Neural progenitor cell (in vitro differentiated cells): ENCODE data around the gene OR5A2.

Experiments
- CTCF ChIP-seq: fragments of 200-600 bp; sonication (generic); IDR thresholded peaks from 2 replicates; pipeline ENCODE4 v1.5.1; 2017; ENCODE audit warnings: antibody characterized with exemption, mild to moderate bottlenecking
- EZH2phosphoT487 ChIP-seq: fragments of 200-600 bp; sonication (generic); IDR thresholded peaks from 2 replicates; pipeline ENCODE4 v1.6.1; 2017; ENCODE audit warnings: antibody characterized with exemption

- TF ChIP-seq CTCF (no peak), EZH2phosphoT487 (no peak)
These were observed 8.1 kb downstream of the OR5A2 start for GRCh38 chr11:59418156-59418555.
